ENCODE measurements around the gene ZRANB1. TPM values are rescaled to one million over a fixed set of nuclear protein-coding genes. Genes with fewer than 3 reads are reported as not detected.
A peak's percentile ranks its signal among the peaks of the same experiment; 100 is the strongest.

The ZRANB1 gene
- total and polyA plus RNA-seq, 10 of the 15 experiments (the other 5 are each of a cell fraction or from before 2014, with no cell fraction given): 1.7 to 11.8 (median 6.2) TPM

- TF ChIP-seq, protein P1, sequence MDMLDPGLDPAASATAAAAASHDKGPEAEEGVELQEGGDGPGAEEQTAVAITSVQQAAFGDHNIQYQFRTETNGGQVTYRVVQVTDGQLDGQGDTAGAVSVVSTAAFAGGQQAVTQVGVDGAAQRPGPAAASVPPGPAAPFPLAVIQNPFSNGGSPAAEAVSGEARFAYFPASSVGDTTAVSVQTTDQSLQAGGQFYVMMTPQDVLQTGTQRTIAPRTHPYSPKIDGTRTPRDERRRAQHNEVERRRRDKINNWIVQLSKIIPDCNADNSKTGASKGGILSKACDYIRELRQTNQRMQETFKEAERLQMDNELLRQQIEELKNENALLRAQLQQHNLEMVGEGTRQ (IDR thresholded peaks at IDR 0.05; ENCODE audit: borderline replicate concordance, low read depth, low read length): no peak
Measured at GRCh38 chr10:124939290-124939689, 2.6 kb upstream of the ZRANB1 start (continued).

- POLR2A ChIA-PET: no interaction called here
- H3K27ac ChIP-seq (ENCODE audit: control insufficient read depth, insufficient read depth): no peak overlapping the region
- DNase-seq (ENCODE audit: low read depth, low spot score) (no peak), FAIRE-seq (no peak), ATAC-seq (peak; percentile 40; the same call in 2 of the 3 replicates)
- 79% methylated on average over 11 of the region's 11 CpGs for WGBS (ENCODE audit: insufficient coverage, insufficient replicate concordance, low lambda C conversion rate, missing lambda C conversion rate)
- H3K4me1 ChIP-seq (ENCODE audit: control insufficient read depth, insufficient read depth, low read length): peaks cover 5% of the 10 kb centered on the region; the same call in 1 of the 2 replicates
- H3K9ac ChIP-seq (ENCODE audit: control insufficient read depth, insufficient read depth, low read length): no peak overlapping the region
- no peak overlapping the region for H3K4me3 ChIP-seq
- BruUV-seq (replicated peaks): TSS peak; percentile 38
- no peak overlapping the region for H2AFZ ChIP-seq (ENCODE audit: control insufficient read depth, low read depth, low read length)
- peaks cover 52% of the 10 kb centered on the region for H3K79me2 ChIP-seq (ENCODE audit: control insufficient read depth, insufficient read depth, low read length)
- RAD21 ChIA-PET (ENCODE audit: unreplicated experiment): no interaction called here
- intact Hi-C loops (cut with micrococcal nuclease; ENCODE audit: unreplicated experiment) (no loop called here), in situ Hi-C loops (cut with MboI) (no loop called here)
- SMC1A ChIA-PET (ENCODE audit: uncharacterized antibody, unreplicated experiment): interaction anchor here (0.7 to 1.9 kb wide), 2 partner anchors 8 to 17 kb away, joined by 3 to 8 read pairs; no protein-coding TSS in a partner anchor
- no peak for TF ChIP-seq RCOR1 (conservative IDR thresholded peaks at IDR 0.05; ENCODE audit: low read depth, low read length)
- no peak for TF ChIP-seq MXI1 (IDR thresholded peaks at IDR 0.05; ENCODE audit: low read depth, low read length)
- TF ChIP-seq RB1 (IDR thresholded peaks at IDR 0.05; ENCODE audit: borderline replicate concordance): no peak
- no peak for TF ChIP-seq PML (IDR thresholded peaks at IDR 0.05; ENCODE audit: low read length)
- no peak for TF ChIP-seq BACH1 (IDR thresholded peaks at IDR 0.05; ENCODE audit: borderline replicate concordance)
- TF ChIP-seq ESRRA (IDR thresholded peaks at IDR 0.05; ENCODE audit: low read length): no peak
- TF ChIP-seq, protein P2, sequence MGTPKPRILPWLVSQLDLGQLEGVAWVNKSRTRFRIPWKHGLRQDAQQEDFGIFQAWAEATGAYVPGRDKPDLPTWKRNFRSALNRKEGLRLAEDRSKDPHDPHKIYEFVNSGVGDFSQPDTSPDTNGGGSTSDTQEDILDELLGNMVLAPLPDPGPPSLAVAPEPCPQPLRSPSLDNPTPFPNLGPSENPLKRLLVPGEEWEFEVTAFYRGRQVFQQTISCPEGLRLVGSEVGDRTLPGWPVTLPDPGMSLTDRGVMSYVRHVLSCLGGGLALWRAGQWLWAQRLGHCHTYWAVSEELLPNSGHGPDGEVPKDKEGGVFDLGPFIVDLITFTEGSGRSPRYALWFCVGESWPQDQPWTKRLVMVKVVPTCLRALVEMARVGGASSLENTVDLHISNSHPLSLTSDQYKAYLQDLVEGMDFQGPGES (IDR thresholded peaks at IDR 0.05): no peak
- no peaks in the 10 kb centered on the region for H4K20me1 ChIP-seq (ENCODE audit: control insufficient read depth, insufficient read depth)
- H3K27me3 ChIP-seq (replicated peaks in 1 of 2; ENCODE audit: control insufficient read depth in 2 of 2, insufficient read depth in 2 of 2, low read length in 1 of 2): no peaks in the 10 kb centered on the region
- no peaks in the 10 kb centered on the region for H3K9me3 ChIP-seq (replicated peaks; ENCODE audit: control insufficient read depth, insufficient read depth, low read length)
- no peak overlapping the region for H3K4me2 ChIP-seq (ENCODE audit: control insufficient read depth, insufficient read depth)
- CTCF ChIA-PET: interaction anchor here (1.6 kb wide), 1 partner anchor 11 kb away, joined by 4 read pairs; no protein-coding TSS in a partner anchor
- no peaks in the 10 kb centered on the region; a peak in 2 of 4 replicates for H3K36me3 ChIP-seq (ENCODE audit: control insufficient read depth in 2 of 2, insufficient read depth in 2 of 2, low read length in 1 of 2)
Measured at GRCh38 chr10:124942317-124943169, 620 bp downstream of the ZRANB1 start.
